Panc1 (cell line): ENCODE results near the gene RBKS. TPM values are rescaled to one million over a fixed set of nuclear protein-coding genes. Genes with fewer than 3 reads are reported as not detected.
"Not testable (repeated sequence)": the region's sequence is repeated elsewhere in the genome, so short reads cannot be mapped to it uniquely, and the experiment has no call there.

Experiments
- ATAC-seq: fragments of 200-7000 bp; cut with Tn5 transposase; 2 replicates; pipeline ENCODE4 v1.9.1; 2020; ENCODE audit warnings: mild to moderate bottlenecking, moderate library complexity
- BruUV-seq: library from RNA; stranded (reverse); fragments of 400-500 nt; replicated peaks from 2 replicates; lab custom pipeline; 2021; lab: Mats Ljungman, UMichigan
- CTCF ChIA-PET: fragments of 300-600 bp; sonication (Branson Sonifier 250); formaldehyde crosslinking; loops from one replicate; lab custom pipeline; 2022; ENCODE audit warnings: antibody characterized with exemption; lab: Charles Lee
- POLR2A ChIA-PET: fragments of 300-600 bp; sonication (Branson Sonifier 250); formaldehyde crosslinking; loops from one replicate; lab custom pipeline; 2022; ENCODE audit warnings: antibody characterized with exemption; lab: Charles Lee
- DNase-seq: peaks from one replicate; pipeline ENCODE4 v3.0.0-alpha.2; 2010; ENCODE audit warnings: low read depth, low spot score
- H3K27ac ChIP-seq: 2 replicates; pipeline ENCODE4 v1.5.1; 2011; ENCODE audit warnings: mild to moderate bottlenecking, low read length, inconsistent platforms
- H3K27me3 ChIP-seq: fragments of 200-500 bp; sonication (Bioruptor generic); 2 replicates; pipeline ENCODE4 v1.6.0; 2014; ENCODE audit warnings: low read length, inconsistent platforms; ENCODE audit not compliant: control insufficient read depth, insufficient read depth
- H3K36me3 ChIP-seq: fragments of 200-500 bp; sonication (Bioruptor generic); 2 replicates; pipeline ENCODE4 v1.5.1; 2014; ENCODE audit warnings: inconsistent platforms, mild to moderate bottlenecking, low read length, moderate library complexity; ENCODE audit not compliant: control insufficient read depth, insufficient read depth
- H3K4me1 ChIP-seq: 2 replicates; pipeline ENCODE4 v1.5.1; 2011; ENCODE audit warnings: inconsistent platforms, mild to moderate bottlenecking, low read length, moderate library complexity; ENCODE audit not compliant: control insufficient read depth, insufficient read depth
- H3K4me3 ChIP-seq, 2 experiments: 2 replicates each; pipeline ENCODE4 v1.5.1; 2011 to 2012; ENCODE audit warnings: low read depth in 2 of 2, low read length in 2 of 2, mild to moderate bottlenecking in 2 of 2, inconsistent platforms in 1 of 2, moderate library complexity in 1 of 2
- H3K9me3 ChIP-seq: fragments of 200-500 bp; sonication (Bioruptor generic); 2 replicates; pipeline ENCODE4 v1.5.1; 2014; ENCODE audit warnings: low read depth, mild to moderate bottlenecking, inconsistent platforms, low read length, moderate library complexity; ENCODE audit not compliant: control insufficient read depth, insufficient read depth
- POLR2AphosphoS5 ChIP-seq: IDR thresholded peaks from 2 replicates; pipeline ENCODE4 v1.6.1; 2012; ENCODE audit warnings: mild to moderate bottlenecking, low read depth, low read length, moderate library complexity
- SIN3A ChIP-seq: IDR thresholded peaks from 2 replicates; pipeline ENCODE4 v1.6.1; 2012; ENCODE audit warnings: low read depth, mild to moderate bottlenecking, low read length, moderate library complexity, borderline replicate concordance; ENCODE audit not compliant: insufficient read depth
- TCF7L2 ChIP-seq: IDR thresholded peaks from 2 replicates; pipeline ENCODE4 v1.6.1; 2011; ENCODE audit warnings: mild to moderate bottlenecking, low read depth, low read length, inconsistent platforms
- in situ Hi-C: cut with HindIII; loops from 2 replicates; pipeline ENCODE4 v1.10.0; 2016; ENCODE audit warnings: low sequenced_read_pairs, low pct_unique_long_range_greater_than_20kb
- intact Hi-C: fragments of 100-400 bp; cut with micrococcal nuclease; formaldehyde crosslinking; loops from one replicate; pipeline ENCODE4 v1.10.0; 2022; ENCODE audit not compliant: unreplicated experiment
- total RNA-seq: library from RNA; stranded (reverse); gene quantifications from one replicate; pipeline ENCODE4 v1.2.1, GENCODE V29; 2021; ENCODE audit not compliant: unreplicated experiment
- TF ChIP-seq, protein P1 (sequence below): fragments of 450-650 bp; IDR thresholded peaks from 2 replicates; pipeline ENCODE4 v1.5.1; 2017; ENCODE audit warnings: mild to moderate bottlenecking
- TF ChIP-seq, protein P2 (sequence below), 2 experiments: IDR thresholded peaks; 2 replicates each; pipeline ENCODE4 v1.6.1; 2011 to 2012; ENCODE audit warnings: low read depth in 2 of 2, control low read depth in 1 of 2, low read length in 1 of 2, mild to moderate bottlenecking in 1 of 2, moderate library complexity in 1 of 2; ENCODE audit not compliant: insufficient read depth in 1 of 2

Gene RBKS
- total RNA-seq, 1 experiment from 2014 or later = 2.2 TPM

DNA sequence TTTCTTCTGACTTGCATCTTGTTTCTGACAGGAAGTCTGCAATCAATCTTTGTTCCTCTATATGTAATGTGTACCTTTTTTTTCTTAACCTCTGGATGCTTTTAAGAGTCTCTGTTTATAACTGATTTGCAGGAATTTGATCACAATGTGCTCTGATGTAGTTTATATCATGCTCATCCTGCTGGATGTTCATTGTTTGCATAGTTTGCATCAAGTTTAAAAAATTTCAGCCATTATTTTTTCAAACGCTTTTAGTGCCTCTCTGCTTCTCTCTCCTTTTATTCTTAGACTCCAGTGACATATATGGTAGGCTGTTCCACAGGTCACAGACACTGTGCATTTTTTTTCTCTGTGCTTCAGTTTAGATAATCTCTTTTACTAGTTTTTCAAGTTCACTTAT lies 23.9 kb downstream of the RBKS start:
- no peak overlapping the region for H3K4me3 ChIP-seq
- CTCF ChIA-PET = no interaction called here
- in situ Hi-C loops = no loop called here
- BruUV-seq = no TSS peak
- ATAC-seq (no peak), DNase-seq (no peak)
- POLR2A ChIA-PET = no interaction called here
- TF ChIP-seq SIN3A (no peak), POLR2AphosphoS5 (no peak), TCF7L2 (no peak)
- TF ChIP-seq, protein P1, sequence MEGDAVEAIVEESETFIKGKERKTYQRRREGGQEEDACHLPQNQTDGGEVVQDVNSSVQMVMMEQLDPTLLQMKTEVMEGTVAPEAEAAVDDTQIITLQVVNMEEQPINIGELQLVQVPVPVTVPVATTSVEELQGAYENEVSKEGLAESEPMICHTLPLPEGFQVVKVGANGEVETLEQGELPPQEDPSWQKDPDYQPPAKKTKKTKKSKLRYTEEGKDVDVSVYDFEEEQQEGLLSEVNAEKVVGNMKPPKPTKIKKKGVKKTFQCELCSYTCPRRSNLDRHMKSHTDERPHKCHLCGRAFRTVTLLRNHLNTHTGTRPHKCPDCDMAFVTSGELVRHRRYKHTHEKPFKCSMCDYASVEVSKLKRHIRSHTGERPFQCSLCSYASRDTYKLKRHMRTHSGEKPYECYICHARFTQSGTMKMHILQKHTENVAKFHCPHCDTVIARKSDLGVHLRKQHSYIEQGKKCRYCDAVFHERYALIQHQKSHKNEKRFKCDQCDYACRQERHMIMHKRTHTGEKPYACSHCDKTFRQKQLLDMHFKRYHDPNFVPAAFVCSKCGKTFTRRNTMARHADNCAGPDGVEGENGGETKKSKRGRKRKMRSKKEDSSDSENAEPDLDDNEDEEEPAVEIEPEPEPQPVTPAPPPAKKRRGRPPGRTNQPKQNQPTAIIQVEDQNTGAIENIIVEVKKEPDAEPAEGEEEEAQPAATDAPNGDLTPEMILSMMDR = no peak
- TF ChIP-seq, protein P2, sequence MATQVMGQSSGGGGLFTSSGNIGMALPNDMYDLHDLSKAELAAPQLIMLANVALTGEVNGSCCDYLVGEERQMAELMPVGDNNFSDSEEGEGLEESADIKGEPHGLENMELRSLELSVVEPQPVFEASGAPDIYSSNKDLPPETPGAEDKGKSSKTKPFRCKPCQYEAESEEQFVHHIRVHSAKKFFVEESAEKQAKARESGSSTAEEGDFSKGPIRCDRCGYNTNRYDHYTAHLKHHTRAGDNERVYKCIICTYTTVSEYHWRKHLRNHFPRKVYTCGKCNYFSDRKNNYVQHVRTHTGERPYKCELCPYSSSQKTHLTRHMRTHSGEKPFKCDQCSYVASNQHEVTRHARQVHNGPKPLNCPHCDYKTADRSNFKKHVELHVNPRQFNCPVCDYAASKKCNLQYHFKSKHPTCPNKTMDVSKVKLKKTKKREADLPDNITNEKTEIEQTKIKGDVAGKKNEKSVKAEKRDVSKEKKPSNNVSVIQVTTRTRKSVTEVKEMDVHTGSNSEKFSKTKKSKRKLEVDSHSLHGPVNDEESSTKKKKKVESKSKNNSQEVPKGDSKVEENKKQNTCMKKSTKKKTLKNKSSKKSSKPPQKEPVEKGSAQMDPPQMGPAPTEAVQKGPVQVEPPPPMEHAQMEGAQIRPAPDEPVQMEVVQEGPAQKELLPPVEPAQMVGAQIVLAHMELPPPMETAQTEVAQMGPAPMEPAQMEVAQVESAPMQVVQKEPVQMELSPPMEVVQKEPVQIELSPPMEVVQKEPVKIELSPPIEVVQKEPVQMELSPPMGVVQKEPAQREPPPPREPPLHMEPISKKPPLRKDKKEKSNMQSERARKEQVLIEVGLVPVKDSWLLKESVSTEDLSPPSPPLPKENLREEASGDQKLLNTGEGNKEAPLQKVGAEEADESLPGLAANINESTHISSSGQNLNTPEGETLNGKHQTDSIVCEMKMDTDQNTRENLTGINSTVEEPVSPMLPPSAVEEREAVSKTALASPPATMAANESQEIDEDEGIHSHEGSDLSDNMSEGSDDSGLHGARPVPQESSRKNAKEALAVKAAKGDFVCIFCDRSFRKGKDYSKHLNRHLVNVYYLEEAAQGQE (IDR thresholded peaks at IDR 0.05; ENCODE audit: insufficient read depth in 1 of 2, low read depth in 2 of 2, low read length in 1 of 2) = no peak
- H3K27me3 ChIP-seq = no peaks in the 10 kb centered on the region
- no peak overlapping the region for H3K27ac ChIP-seq
- no peaks in the 10 kb centered on the region for H3K9me3 ChIP-seq
- H3K36me3 ChIP-seq = no peaks in the 10 kb centered on the region
- intact Hi-C loops = no loop called here
- no peaks in the 10 kb centered on the region for H3K4me1 ChIP-seq

DNA sequence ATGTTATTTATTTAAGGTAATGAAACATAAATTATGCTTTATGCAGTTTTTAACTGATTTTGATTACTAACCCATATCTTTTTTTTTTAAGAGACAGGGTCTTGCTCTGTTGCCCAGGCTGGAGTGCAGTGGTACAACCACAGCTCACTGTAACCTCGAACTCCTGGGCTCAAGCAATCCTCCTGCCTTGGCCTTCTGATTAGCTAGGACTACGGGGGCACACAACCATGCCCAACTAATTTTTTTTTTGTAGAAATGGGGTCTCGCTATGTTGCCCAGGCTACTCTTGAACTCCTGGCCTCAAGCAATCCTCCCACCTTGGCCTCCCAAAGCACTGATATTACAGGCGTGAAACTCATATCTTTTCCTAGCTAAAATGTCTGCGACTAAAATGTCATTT lies 26.2 kb downstream of the RBKS start:
- in situ Hi-C loops, H3K4me3 ChIP-seq, H3K36me3 ChIP-seq, DNase-seq, intact Hi-C loops, H3K27me3 ChIP-seq, ATAC-seq, POLR2A ChIA-PET, H3K27ac ChIP-seq, H3K9me3 ChIP-seq, BruUV-seq, H3K4me1 ChIP-seq: not testable (repeated sequence)
- CTCF ChIA-PET = interaction anchor here (0.5 kb wide), 1 partner anchor 434 kb away, joined by 3 read pairs; no protein-coding TSS in a partner anchor

DNA sequence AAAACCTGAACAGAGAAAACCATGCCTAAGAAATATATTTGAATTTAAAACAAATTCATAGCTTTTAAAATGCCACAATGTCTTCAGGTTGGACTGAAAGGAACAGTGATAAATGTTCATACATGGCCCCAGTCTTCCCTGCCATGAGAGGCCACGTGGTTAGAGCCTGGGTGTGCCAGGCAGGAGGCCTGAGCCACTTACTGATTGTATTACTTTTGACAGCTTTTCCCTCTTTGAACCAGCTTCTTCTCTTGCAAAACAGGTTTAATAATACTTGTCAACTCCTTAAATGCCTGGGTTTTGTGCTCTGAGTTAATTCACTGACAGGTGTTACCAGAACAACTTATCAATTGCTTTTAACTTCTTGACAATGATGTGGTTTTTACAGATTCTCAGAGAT lies 27.0 kb downstream of the RBKS start:
- intact Hi-C loops = no loop called here
- no peak for DNase-seq
- TF ChIP-seq, protein P2 (IDR thresholded peaks at IDR 0.05; ENCODE audit: insufficient read depth in 1 of 2, low read depth in 2 of 2, low read length in 1 of 2) = no peak
- TF ChIP-seq, protein P1 = 0 out of 2 replicates have a peak, but pooled peaks have one; percentile 4
- TF ChIP-seq TCF7L2 (no peak), SIN3A (no peak), POLR2AphosphoS5 (no peak)
- in situ Hi-C loops = no loop called here
- H3K4me1 ChIP-seq = no peaks in the 10 kb centered on the region
- no peak for ATAC-seq
- no peak overlapping the region for H3K27ac ChIP-seq
- ChIA-PET CTCF (no interaction called here), POLR2A (no interaction called here)
- peaks cover 5% of the 10 kb centered on the region; the same call in 1 of the 2 replicates for H3K9me3 ChIP-seq
- H3K36me3 ChIP-seq = no peaks in the 10 kb centered on the region
- no TSS peak for BruUV-seq
- no peak overlapping the region for H3K4me3 ChIP-seq
- H3K27me3 ChIP-seq = no peaks in the 10 kb centered on the region
